Neural progenitor cell (in vitro differentiated cells): ENCODE data around the gene STIM1.

ENCODE experiments used
- CTCF ChIP-seq: fragments of 200-600 bp; sonication (generic); IDR thresholded peaks from 2 replicates; pipeline ENCODE4 v1.5.1; 2017; ENCODE audit warnings: antibody characterized with exemption, mild to moderate bottlenecking
- EZH2 ChIP-seq: fragments of 200-600 bp; sonication (generic); IDR thresholded peaks from 2 replicates; pipeline ENCODE4 v1.6.1; 2017; ENCODE audit warnings: antibody characterized with exemption, mild to moderate bottlenecking, moderate library complexity
- EZH2phosphoT487 ChIP-seq: fragments of 200-600 bp; sonication (generic); IDR thresholded peaks from 2 replicates; pipeline ENCODE4 v1.6.1; 2017; ENCODE audit warnings: antibody characterized with exemption

DNA sequence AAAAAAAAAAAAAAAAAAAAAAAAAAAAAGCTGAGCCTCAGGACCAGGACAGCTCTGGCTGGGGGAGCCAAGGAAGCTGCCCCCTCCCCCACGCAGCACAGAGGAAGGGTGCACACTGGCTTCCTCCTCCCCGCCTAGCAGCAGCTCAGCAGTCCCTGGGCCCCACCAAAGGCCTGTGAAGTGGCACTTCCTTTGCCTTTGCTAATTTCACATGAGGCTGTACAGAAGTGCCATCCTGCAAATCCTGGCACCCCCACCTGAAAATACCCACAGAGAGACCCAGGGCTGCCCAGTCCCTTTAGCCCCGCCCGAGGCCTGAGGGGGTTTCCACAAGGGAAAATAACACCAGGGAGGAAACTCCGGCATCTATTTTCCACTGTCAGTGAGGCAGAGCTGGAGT lies 18.6 kb upstream of the STIM1 start:
- TF ChIP-seq CTCF (no peak), EZH2phosphoT487 (no peak), EZH2 (no peak)
